Neural cell (in vitro differentiated cells): ENCODE results near the gene ERICH4.

Experiments used
- CTCF ChIP-seq: fragments of 450-650 bp; IDR thresholded peaks from 2 replicates; pipeline ENCODE4 v1.5.1; 2014; ENCODE audit warnings: antibody characterized with exemption, mild to moderate bottlenecking, moderate library complexity; ENCODE audit not compliant: poor library complexity, severe bottlenecking
- EZH2 ChIP-seq: fragments of 200-600, 300-800 bp; shearing (Covaris generic), sonication (generic); IDR thresholded peaks from 2 replicates; pipeline ENCODE4 v1.6.1; 2014; ENCODE audit warnings: antibody characterized with exemption, low read length, borderline replicate concordance, mild to moderate bottlenecking; ENCODE audit not compliant: insufficient read depth, poor library complexity, severe bottlenecking
- MXI1 ChIP-seq: fragments of 450-650 bp; conservative IDR thresholded peaks from 2 replicates; pipeline ENCODE4 v1.6.1; 2014; ENCODE audit warnings: antibody characterized with exemption, mild to moderate bottlenecking; ENCODE audit not compliant: poor library complexity, severe bottlenecking
- POLR2AphosphoS5 ChIP-seq: IDR thresholded peaks from 2 replicates; pipeline ENCODE4 v1.6.1; 2012

DNA sequence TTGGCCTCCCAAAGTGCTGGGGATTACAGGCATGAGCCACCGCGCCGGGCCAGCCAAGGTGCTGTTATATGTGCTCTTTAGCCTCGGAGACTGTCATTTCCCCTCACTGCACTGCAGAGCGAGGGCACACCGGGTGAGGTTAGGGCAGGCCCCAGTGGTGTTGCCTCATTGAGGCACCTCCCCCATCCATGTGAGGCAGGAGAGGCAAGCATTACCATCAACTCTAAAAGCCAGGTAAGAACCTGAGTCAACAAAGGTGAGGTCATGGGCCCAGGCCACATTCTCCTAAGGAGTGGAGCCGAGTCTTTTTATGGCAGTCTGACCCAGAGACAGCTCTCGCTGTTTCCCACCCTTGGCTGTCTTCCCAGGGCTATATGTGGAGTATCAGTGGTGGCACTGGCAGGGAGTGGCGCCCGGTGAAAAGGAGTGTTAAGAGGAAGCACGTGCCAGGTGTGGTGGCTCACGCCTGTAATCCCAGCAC is 26.7 kb upstream of the ERICH4 start:
- TF ChIP-seq EZH2 (no peak), CTCF (no peak), MXI1 (no peak), POLR2AphosphoS5 (no peak)
